Neural cell (in vitro differentiated cells): ENCODE results near the gene NEDD4L.

ENCODE experiments used
- EP300 ChIP-seq: fragments of 450-650 bp; conservative IDR thresholded peaks from 2 replicates; pipeline ENCODE4 v1.6.1; 2014; ENCODE audit warnings: antibody characterized with exemption, mild to moderate bottlenecking, moderate library complexity; ENCODE audit not compliant: poor library complexity, severe bottlenecking
- EZH2 ChIP-seq: fragments of 200-600, 300-800 bp; shearing (Covaris generic), sonication (generic); IDR thresholded peaks from 2 replicates; pipeline ENCODE4 v1.6.1; 2014; ENCODE audit warnings: antibody characterized with exemption, low read length, borderline replicate concordance, mild to moderate bottlenecking; ENCODE audit not compliant: insufficient read depth, poor library complexity, severe bottlenecking
- MXI1 ChIP-seq: fragments of 450-650 bp; conservative IDR thresholded peaks from 2 replicates; pipeline ENCODE4 v1.6.1; 2014; ENCODE audit warnings: antibody characterized with exemption, mild to moderate bottlenecking; ENCODE audit not compliant: poor library complexity, severe bottlenecking
- POLR2AphosphoS5 ChIP-seq: IDR thresholded peaks from 2 replicates; pipeline ENCODE4 v1.6.1; 2012
- RAD21 ChIP-seq: fragments of 450-650 bp; conservative IDR thresholded peaks from 2 replicates; pipeline ENCODE4 v1.6.1; 2014; ENCODE audit warnings: antibody characterized with exemption, mild to moderate bottlenecking, moderate library complexity
- SMC3 ChIP-seq: fragments of 450-650 bp; conservative IDR thresholded peaks from 2 replicates; pipeline ENCODE4 v1.6.1; 2014; ENCODE audit warnings: antibody characterized with exemption, mild to moderate bottlenecking, moderate library complexity; ENCODE audit not compliant: poor library complexity
- TAF1 ChIP-seq: IDR thresholded peaks from 2 replicates; pipeline ENCODE4 v1.6.1; 2012; ENCODE audit warnings: low read depth
- TF ChIP-seq, protein P1 (sequence below): fragments of 450-650 bp; IDR thresholded peaks from 2 replicates; pipeline ENCODE4 v1.5.1; 2014; ENCODE audit warnings: antibody characterized with exemption, mild to moderate bottlenecking, moderate library complexity; ENCODE audit not compliant: poor library complexity, severe bottlenecking
- TF ChIP-seq, protein P2 (sequence below): IDR thresholded peaks from 2 replicates; pipeline ENCODE4 v1.6.1; 2012; ENCODE audit warnings: borderline replicate concordance

DNA sequence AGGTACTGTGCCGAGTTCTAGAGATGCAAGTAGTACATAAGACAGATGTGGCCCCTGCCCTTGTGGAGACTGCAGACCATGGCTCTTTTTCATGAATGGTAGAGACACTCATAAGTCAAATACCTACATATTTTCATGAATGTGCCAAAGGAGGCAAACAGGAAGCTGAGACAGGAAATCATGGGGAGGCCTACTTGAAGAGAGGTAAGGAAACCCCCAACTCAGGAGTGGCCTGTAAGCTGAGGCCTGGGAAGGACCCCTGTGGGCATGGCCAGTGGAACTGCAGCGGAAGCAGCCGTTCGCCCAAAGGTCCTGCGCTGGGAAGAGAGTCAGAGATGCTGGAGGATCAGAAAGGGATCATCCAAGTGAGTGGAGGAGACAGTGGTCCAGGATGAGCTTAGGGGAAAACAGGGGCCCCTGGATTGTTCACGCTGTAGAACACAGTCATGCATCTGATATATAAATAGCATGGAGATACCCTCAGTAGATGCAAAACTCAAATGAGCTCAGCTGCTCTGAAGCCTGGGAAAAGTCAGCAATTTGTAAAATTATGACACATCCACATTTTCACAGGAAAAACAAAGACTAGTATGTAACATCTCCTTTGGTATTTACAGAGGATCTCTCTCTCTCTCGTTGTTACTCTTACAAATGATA lies 228.9 kb downstream of the NEDD4L start:
- TF ChIP-seq, protein P1, sequence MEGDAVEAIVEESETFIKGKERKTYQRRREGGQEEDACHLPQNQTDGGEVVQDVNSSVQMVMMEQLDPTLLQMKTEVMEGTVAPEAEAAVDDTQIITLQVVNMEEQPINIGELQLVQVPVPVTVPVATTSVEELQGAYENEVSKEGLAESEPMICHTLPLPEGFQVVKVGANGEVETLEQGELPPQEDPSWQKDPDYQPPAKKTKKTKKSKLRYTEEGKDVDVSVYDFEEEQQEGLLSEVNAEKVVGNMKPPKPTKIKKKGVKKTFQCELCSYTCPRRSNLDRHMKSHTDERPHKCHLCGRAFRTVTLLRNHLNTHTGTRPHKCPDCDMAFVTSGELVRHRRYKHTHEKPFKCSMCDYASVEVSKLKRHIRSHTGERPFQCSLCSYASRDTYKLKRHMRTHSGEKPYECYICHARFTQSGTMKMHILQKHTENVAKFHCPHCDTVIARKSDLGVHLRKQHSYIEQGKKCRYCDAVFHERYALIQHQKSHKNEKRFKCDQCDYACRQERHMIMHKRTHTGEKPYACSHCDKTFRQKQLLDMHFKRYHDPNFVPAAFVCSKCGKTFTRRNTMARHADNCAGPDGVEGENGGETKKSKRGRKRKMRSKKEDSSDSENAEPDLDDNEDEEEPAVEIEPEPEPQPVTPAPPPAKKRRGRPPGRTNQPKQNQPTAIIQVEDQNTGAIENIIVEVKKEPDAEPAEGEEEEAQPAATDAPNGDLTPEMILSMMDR, result no peak
- TF ChIP-seq, protein P2, sequence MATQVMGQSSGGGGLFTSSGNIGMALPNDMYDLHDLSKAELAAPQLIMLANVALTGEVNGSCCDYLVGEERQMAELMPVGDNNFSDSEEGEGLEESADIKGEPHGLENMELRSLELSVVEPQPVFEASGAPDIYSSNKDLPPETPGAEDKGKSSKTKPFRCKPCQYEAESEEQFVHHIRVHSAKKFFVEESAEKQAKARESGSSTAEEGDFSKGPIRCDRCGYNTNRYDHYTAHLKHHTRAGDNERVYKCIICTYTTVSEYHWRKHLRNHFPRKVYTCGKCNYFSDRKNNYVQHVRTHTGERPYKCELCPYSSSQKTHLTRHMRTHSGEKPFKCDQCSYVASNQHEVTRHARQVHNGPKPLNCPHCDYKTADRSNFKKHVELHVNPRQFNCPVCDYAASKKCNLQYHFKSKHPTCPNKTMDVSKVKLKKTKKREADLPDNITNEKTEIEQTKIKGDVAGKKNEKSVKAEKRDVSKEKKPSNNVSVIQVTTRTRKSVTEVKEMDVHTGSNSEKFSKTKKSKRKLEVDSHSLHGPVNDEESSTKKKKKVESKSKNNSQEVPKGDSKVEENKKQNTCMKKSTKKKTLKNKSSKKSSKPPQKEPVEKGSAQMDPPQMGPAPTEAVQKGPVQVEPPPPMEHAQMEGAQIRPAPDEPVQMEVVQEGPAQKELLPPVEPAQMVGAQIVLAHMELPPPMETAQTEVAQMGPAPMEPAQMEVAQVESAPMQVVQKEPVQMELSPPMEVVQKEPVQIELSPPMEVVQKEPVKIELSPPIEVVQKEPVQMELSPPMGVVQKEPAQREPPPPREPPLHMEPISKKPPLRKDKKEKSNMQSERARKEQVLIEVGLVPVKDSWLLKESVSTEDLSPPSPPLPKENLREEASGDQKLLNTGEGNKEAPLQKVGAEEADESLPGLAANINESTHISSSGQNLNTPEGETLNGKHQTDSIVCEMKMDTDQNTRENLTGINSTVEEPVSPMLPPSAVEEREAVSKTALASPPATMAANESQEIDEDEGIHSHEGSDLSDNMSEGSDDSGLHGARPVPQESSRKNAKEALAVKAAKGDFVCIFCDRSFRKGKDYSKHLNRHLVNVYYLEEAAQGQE, result no peak
- TF ChIP-seq POLR2AphosphoS5, result no peak
- no peak for TF ChIP-seq TAF1
- no peak for TF ChIP-seq EZH2
- no peak for TF ChIP-seq EP300
- no peak for TF ChIP-seq SMC3
- TF ChIP-seq MXI1, result no peak
- no peak for TF ChIP-seq RAD21
